Activated B cell treated with CpG ODN at 0.5 μM for 24 hours (primary cell): Measurements from ENCODE around the gene TELO2. TPM values are rescaled to one million over a fixed set of nuclear protein-coding genes. Genes with fewer than 3 reads are reported as not detected.

Experiments
- ATAC-seq: fragments of 200-7000 bp; cut with Tn5 transposase; one replicate; pipeline ENCODE4 v1.10.0; 2021; ENCODE audit warnings: low read depth, mild to moderate bottlenecking, moderate library complexity
- CTCF ChIA-PET: fragments of 350-600 bp; sonication (Branson Sonifier 250); formaldehyde crosslinking; loops from one replicate; lab custom pipeline; 2021; ENCODE audit warnings: antibody characterized with exemption; lab: Charles Lee
- POLR2A ChIA-PET: fragments of 350-600 bp; sonication (Branson Sonifier 250); formaldehyde crosslinking; loops from one replicate; lab custom pipeline; 2021; ENCODE audit warnings: antibody characterized with exemption; lab: Charles Lee
- DNase-seq: peaks from one replicate; pipeline ENCODE4 v3.0.0; 2022
- H3K27ac Mint-ChIP-seq: one replicate; pipeline ENCODE4 v1.8.0; 2020; ENCODE audit warnings: mixed read lengths
- H3K27me3 Mint-ChIP-seq: one replicate; pipeline ENCODE4 v1.8.0; 2021; ENCODE audit warnings: mixed read lengths
- H3K36me3 Mint-ChIP-seq: one replicate; pipeline ENCODE4 v1.8.0; 2021; ENCODE audit warnings: low read depth, mixed read lengths
- H3K4me1 Mint-ChIP-seq: one replicate; pipeline ENCODE4 v1.8.0; 2021; ENCODE audit warnings: mixed read lengths
- H3K4me3 Mint-ChIP-seq: one replicate; pipeline ENCODE4 v1.8.0; 2020; ENCODE audit warnings: mild to moderate bottlenecking, mixed read lengths
- H3K9me3 Mint-ChIP-seq: one replicate; pipeline ENCODE4 v1.8.0; 2020; ENCODE audit warnings: mixed read lengths
- intact Hi-C: fragments of 100-400 bp; cut with micrococcal nuclease; formaldehyde crosslinking; loops from one replicate; pipeline ENCODE4 v1.15.1; 2024
- total RNA-seq: library from RNA; stranded (reverse); gene quantifications from 2 replicates; pipeline ENCODE4 v1.2.3, GENCODE V29; 2022
- TF ChIP-seq, protein P1 (sequence below): fragments of 200-600 bp; IDR thresholded peaks from one replicate; pipeline ENCODE4 v1.8.0; 2022; ENCODE audit warnings: antibody characterized with exemption, mild to moderate bottlenecking

Gene TELO2
- total RNA-seq, 1 donor from 2014 or later = 78.8 TPM

DNA sequence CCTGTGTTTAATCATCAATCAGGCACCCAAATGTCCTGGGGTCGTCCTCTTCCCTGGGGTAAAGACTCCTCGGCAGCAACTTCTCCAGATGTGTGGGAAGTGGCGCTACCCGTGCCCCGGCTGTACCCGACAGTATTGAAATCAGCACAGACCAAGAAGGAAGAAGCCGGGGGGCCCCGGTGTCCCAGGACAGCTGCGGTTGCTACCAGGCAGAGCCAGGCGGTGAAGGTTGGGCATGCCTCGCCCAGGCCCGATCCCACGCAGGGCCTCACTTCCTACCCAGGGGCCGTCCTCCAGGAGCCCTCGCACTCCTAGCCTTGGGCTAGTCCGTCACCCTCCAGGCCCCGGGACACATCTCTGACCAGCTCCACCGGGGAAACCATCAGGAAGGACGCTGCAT lies 39.8 kb upstream of the TELO2 start:
- Mint-ChIP-seq H3K4me3 (no peak overlapping the region), H3K27ac (no peak overlapping the region)
- intact Hi-C loops = loop anchor here (10.0 kb wide), 1 partner anchor 161 kb away; the partner anchor contains the start of genes CRAMP1 and IFT140

DNA sequence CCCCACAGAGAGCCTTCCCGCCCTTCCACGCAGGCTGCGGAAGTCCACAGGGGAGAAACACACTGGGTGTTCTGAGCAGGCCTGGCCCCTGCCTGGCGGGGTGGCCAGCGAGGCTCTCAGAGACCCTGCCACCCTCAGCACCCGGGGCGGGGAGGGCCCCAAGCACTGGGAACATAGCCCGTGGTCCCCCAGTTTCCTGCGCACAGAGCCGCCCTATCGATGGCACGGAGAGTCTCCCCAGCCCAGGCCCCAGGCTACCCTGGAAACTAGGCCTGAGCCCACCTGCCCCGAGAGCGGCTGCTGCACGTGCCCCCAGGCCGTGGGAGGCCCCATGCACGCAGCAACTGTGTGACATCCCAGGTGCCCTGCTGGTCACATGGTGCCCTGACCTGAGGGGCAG lies 38.6 kb upstream of the TELO2 start:
- Mint-ChIP-seq H3K27me3 (no peaks in the 10 kb centered on the region), H3K27ac (no peak overlapping the region), H3K4me3 (no peak overlapping the region), H3K9me3 (no peaks in the 10 kb centered on the region), H3K4me1 (peaks cover 19% of the 10 kb centered on the region), H3K36me3 (peaks cover 53% of the 10 kb centered on the region)
- TF ChIP-seq, protein P1, sequence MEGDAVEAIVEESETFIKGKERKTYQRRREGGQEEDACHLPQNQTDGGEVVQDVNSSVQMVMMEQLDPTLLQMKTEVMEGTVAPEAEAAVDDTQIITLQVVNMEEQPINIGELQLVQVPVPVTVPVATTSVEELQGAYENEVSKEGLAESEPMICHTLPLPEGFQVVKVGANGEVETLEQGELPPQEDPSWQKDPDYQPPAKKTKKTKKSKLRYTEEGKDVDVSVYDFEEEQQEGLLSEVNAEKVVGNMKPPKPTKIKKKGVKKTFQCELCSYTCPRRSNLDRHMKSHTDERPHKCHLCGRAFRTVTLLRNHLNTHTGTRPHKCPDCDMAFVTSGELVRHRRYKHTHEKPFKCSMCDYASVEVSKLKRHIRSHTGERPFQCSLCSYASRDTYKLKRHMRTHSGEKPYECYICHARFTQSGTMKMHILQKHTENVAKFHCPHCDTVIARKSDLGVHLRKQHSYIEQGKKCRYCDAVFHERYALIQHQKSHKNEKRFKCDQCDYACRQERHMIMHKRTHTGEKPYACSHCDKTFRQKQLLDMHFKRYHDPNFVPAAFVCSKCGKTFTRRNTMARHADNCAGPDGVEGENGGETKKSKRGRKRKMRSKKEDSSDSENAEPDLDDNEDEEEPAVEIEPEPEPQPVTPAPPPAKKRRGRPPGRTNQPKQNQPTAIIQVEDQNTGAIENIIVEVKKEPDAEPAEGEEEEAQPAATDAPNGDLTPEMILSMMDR = no peak
- POLR2A ChIA-PET = no interaction called here
- intact Hi-C loops = loop anchor here (10.0 kb wide), 1 partner anchor 160 kb away; the partner anchor contains the start of genes CRAMP1 and IFT140
- CTCF ChIA-PET = no interaction called here
- ATAC-seq (no peak), DNase-seq (no peak)

More for the DNA sequence above, 39.8 kb upstream of the TELO2 start:
- no peaks in the 10 kb centered on the region for H3K27me3 Mint-ChIP-seq
- no peaks in the 10 kb centered on the region for H3K9me3 Mint-ChIP-seq
- ATAC-seq = no peak
- TF ChIP-seq, protein P1 = no peak
- peaks cover 59% of the 10 kb centered on the region for H3K36me3 Mint-ChIP-seq
- DNase-seq = no peak
- peaks cover 9% of the 10 kb centered on the region for H3K4me1 Mint-ChIP-seq
- CTCF ChIA-PET = no interaction called here
- POLR2A ChIA-PET = no interaction called here

DNA sequence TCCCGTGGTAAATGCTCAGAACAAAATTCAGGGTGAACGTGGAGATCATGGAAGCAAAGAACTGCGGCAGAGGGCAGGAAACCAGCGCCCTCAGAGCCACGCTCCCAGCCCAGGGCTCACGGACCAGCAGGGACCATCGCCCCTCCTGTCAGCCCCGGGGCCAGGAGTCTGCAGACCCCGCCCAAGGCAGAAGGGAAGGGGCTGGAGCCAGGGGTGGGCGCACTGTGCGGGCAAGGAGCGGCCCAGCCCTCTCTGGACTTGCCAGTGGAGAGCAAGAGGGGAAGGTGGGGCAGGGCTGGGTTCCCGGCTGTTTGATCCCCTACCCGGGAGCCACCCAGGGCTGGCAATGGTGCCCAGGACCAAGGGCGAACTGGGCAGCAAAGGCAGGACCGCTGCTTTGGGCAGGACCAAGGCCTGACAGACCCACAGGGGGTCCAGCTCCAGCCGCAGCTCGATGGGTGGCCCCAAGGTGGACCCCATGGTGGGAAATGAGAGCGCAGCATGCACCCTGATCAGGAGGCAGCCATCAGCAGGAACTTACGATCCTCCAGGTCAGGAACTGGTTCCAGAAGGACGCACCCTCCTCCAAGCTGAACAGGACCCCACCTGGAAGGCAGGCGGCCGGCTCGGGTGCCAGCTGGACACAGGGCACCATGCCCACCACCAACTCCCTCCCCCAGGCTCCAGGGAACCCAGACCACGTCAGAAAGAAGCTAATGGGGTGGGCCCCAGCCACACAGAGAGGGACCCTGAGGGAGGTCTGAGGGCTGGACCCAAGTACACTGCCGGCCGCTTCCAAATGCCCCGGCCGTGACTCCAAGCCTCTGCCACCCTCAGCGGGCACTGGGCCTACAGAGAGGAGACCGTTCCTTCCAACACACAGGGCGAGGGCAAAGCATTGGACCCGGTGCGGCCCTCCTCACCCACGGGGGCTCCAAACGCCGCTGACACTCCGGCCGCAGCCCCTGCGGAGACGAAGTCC lies 37.7 kb upstream of the TELO2 start:
- Mint-ChIP-seq H3K9me3 (no peaks in the 10 kb centered on the region), H3K4me3 (no peak overlapping the region), H3K36me3 (peaks cover 50% of the 10 kb centered on the region), H3K27ac (no peak overlapping the region), H3K4me1 (peaks cover 26% of the 10 kb centered on the region), H3K27me3 (no peaks in the 10 kb centered on the region)
- DNase-seq (no peak), ATAC-seq (no peak)
- TF ChIP-seq, protein P1 = no peak
- intact Hi-C loops = loop anchor here (10.0 kb wide), 1 partner anchor 159 kb away; the partner anchor contains the start of genes CRAMP1 and IFT140
- POLR2A ChIA-PET = interaction anchor here (1.0 kb wide), 1 partner anchor 9 kb away, joined by 3 read pairs; no protein-coding TSS in a partner anchor
- CTCF ChIA-PET = no interaction called here

DNA sequence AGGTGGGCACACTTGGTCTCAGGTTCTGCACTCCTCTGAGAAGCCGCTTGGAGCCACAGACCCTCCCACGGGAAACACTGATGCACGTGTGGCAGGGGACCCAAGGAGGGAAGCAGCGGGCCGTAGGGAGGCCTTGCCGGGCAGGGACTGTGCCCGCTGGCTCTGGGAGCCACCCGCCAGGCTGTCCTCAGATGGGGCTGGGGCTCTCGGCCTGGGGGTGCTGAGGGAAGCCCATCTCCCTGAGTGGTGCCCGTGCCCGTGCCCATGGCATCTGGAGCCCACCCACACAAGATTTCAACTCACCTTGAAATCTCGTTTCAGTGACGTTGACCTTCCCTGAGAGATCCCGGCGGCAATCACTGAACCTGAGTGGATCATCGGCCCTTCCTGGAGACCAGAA lies 36.2 kb upstream of the TELO2 start:
- TF ChIP-seq, protein P1 = no peak
- ATAC-seq = no peak
- peaks cover 53% of the 10 kb centered on the region for H3K36me3 Mint-ChIP-seq
- peaks cover 26% of the 10 kb centered on the region for H3K4me1 Mint-ChIP-seq
- DNase-seq = no peak
- ChIA-PET POLR2A (no interaction called here), CTCF (no interaction called here)
- H3K27me3 Mint-ChIP-seq = no peaks in the 10 kb centered on the region
- no peaks in the 10 kb centered on the region for H3K9me3 Mint-ChIP-seq
- H3K4me3 Mint-ChIP-seq = no peak overlapping the region
- H3K27ac Mint-ChIP-seq = no peak overlapping the region
- intact Hi-C loops = loop anchor here (10.0 kb wide), 1 partner anchor 158 kb away; the partner anchor contains the start of genes CRAMP1 and IFT140
